Immature natural killer cell (primary cell): Measurements from ENCODE around the gene SLC38A5. TPM values are rescaled to one million over a fixed set of nuclear protein-coding genes. Genes with fewer than 3 reads are reported as not detected.
"Not testable (repeated sequence)": the region's sequence is repeated elsewhere in the genome, so short reads cannot be mapped to it uniquely, and the experiment has no call there.

Experiments
- DNase-seq, 3 donors: peaks; one replicate each; pipeline ENCODE4 v3.0.0; 2022; ENCODE audit warnings: mixed read lengths in 1 of 3
- H3K27ac Mint-ChIP-seq, 6 donors: one replicate each; pipeline ENCODE4 v1.8.0; 2020; ENCODE audit warnings: mixed read lengths in 6 of 6, mild to moderate bottlenecking in 5 of 6, inconsistent platforms in 4 of 6, moderate library complexity in 3 of 6
- H3K27me3 Mint-ChIP-seq, 3 donors: one replicate each; pipeline ENCODE4 v1.8.0; 2020 to 2021; ENCODE audit warnings: low read depth in 3 of 3, mild to moderate bottlenecking in 3 of 3, mixed read lengths in 3 of 3, moderate library complexity in 3 of 3, inconsistent platforms in 1 of 3
- H3K36me3 Mint-ChIP-seq, 3 donors: one replicate each; pipeline ENCODE4 v1.8.0; 2020; ENCODE audit warnings: mixed read lengths in 3 of 3, inconsistent platforms in 2 of 3, mild to moderate bottlenecking in 2 of 3
- H3K4me1 Mint-ChIP-seq, 2 donors: one replicate each; pipeline ENCODE4 v1.8.0; 2020; ENCODE audit warnings: inconsistent platforms in 2 of 2, mild to moderate bottlenecking in 2 of 2, mixed read lengths in 2 of 2, moderate library complexity in 1 of 2
- H3K4me3 Mint-ChIP-seq, 5 donors: one replicate each; pipeline ENCODE4 v1.8.0; 2020; ENCODE audit warnings: mild to moderate bottlenecking in 5 of 5, mixed read lengths in 5 of 5, inconsistent platforms in 3 of 5, moderate library complexity in 3 of 5
- H3K9me3 Mint-ChIP-seq, 6 donors: one replicate each; pipeline ENCODE4 v1.8.0; 2020; ENCODE audit warnings: mild to moderate bottlenecking in 6 of 6, mixed read lengths in 6 of 6, inconsistent platforms in 4 of 6, moderate library complexity in 3 of 6
- polyA plus RNA-seq, 3 donors: library from polyadenylated mRNA; unstranded; fragments of 300-500 nt; fragmentation: Illumina TruSeq; gene quantifications; one replicate each; pipeline ENCODE4 v1.2.3, GENCODE V29; 2021

Gene SLC38A5
- 10 to 100 TPM; 24.3 to 48.0 (median 26.5) TPM for polyA plus RNA-seq

GRCh38 chrX:48470110-48470832, at the start of gene SLC38A5:
SLC38A5 (minus strand) TSS chrX:48470260; CDS start chrX:48467924, 2,336 bp downstream.
- Mint-ChIP-seq H3K27ac (peak within 1 kb of the TSS; percentile 1 to 92 (median 84)), H3K4me1 (peaks cover 15 to 20% of the 10 kb centered on the region in 2 donors), H3K36me3 (peaks cover 0 to 5% (median 4%) of the 10 kb centered on the region in 3 donors), H3K9me3 (no peaks in the 10 kb centered on the region), H3K27me3 (peaks cover 0 to 6% (median 2%) of the 10 kb centered on the region in 3 donors), H3K4me3 (peak within 1 kb of the TSS; percentile 87 to 94 (median 91))
- DNase-seq, result no peak

GRCh38 chrX:48519481-48519880, 49.4 kb upstream of the SLC38A5 start:
- Mint-ChIP-seq H3K4me1 (peaks cover 20 to 25% of the 10 kb centered on the region in 2 donors), H3K27ac (peak overlapping the region in 2 of 6 donors; percentile 21 to 43)
- H3K9me3 Mint-ChIP-seq, DNase-seq, H3K36me3 Mint-ChIP-seq, H3K4me3 Mint-ChIP-seq, H3K27me3 Mint-ChIP-seq: not testable (repeated sequence)

GRCh38 chrX:48516987-48517386, 46.9 kb upstream of the SLC38A5 start:
- DNase-seq, result no peak
- no peak overlapping the region for H3K27ac Mint-ChIP-seq
- peaks cover 14 to 16% of the 10 kb centered on the region in 2 donors for H3K4me1 Mint-ChIP-seq

GRCh38 chrX:48516285-48516684, 46.2 kb upstream of the SLC38A5 start:
- no peaks in the 10 kb centered on the region for H3K9me3 Mint-ChIP-seq
- peaks cover 11 to 12% of the 10 kb centered on the region in 2 donors for H3K4me1 Mint-ChIP-seq
- peaks cover 0 to 2% (median under 1%) of the 10 kb centered on the region in 3 donors for H3K27me3 Mint-ChIP-seq
- peaks cover 0 to 5% (median 0%) of the 10 kb centered on the region in 3 donors for H3K36me3 Mint-ChIP-seq
- H3K27ac Mint-ChIP-seq, result no peak overlapping the region
- no peak for DNase-seq
- no peak overlapping the region for H3K4me3 Mint-ChIP-seq

More at GRCh38 chrX:48516987-48517386, 46.9 kb upstream of the SLC38A5 start:
- Mint-ChIP-seq H3K36me3 (peaks cover 0 to 5% (median 0%) of the 10 kb centered on the region in 3 donors), H3K27me3 (peaks cover 0 to 3% (median 3%) of the 10 kb centered on the region in 3 donors), H3K4me3 (no peak overlapping the region), H3K9me3 (no peaks in the 10 kb centered on the region)

- no peak overlapping the region for H3K27ac Mint-ChIP-seq
Measured at GRCh38 chrX:48515842-48516241, 45.8 kb upstream of the SLC38A5 start.

GRCh38 chrX:48514868-48515460, 44.9 kb upstream of the SLC38A5 start:
- H3K4me1 Mint-ChIP-seq, result peaks cover 2 to 4% of the 10 kb centered on the region in 2 donors

More at GRCh38 chrX:48515842-48516241, 45.8 kb upstream of the SLC38A5 start:
- Mint-ChIP-seq H3K4me1 (peaks cover 7 to 8% of the 10 kb centered on the region in 2 donors), H3K4me3 (no peak overlapping the region), H3K36me3 (peaks cover 0 to 5% (median 0%) of the 10 kb centered on the region in 3 donors), H3K27me3 (peaks cover 0 to 1% (median 0%) of the 10 kb centered on the region in 3 donors), H3K9me3 (no peaks in the 10 kb centered on the region)
- no peak for DNase-seq

GRCh38 chrX:48514126-48514806, 44.2 kb upstream of the SLC38A5 start:
- no peak for DNase-seq
- H3K27ac Mint-ChIP-seq, result no peak overlapping the region
- peaks cover 9 to 11% of the 10 kb centered on the region in 2 donors for H3K4me1 Mint-ChIP-seq
- peaks cover 0 to 6% (median 4%) of the 10 kb centered on the region in 3 donors for H3K27me3 Mint-ChIP-seq
- H3K4me3 Mint-ChIP-seq, result no peak overlapping the region
- H3K9me3 Mint-ChIP-seq, result no peaks in the 10 kb centered on the region
- peaks cover 0 to 5% (median 0%) of the 10 kb centered on the region in 3 donors for H3K36me3 Mint-ChIP-seq

More at GRCh38 chrX:48514868-48515460, 44.9 kb upstream of the SLC38A5 start:
- Mint-ChIP-seq H3K27ac (no peak overlapping the region), H3K4me3 (no peak overlapping the region), H3K36me3 (peaks cover 0 to 5% (median 0%) of the 10 kb centered on the region in 3 donors), H3K27me3 (peaks cover 0 to 4% (median 0%) of the 10 kb centered on the region in 3 donors), H3K9me3 (no peaks in the 10 kb centered on the region)
- DNase-seq, result no peak

GRCh38 chrX:48513670-48514069, 43.6 kb upstream of the SLC38A5 start:
- H3K36me3 Mint-ChIP-seq, result peaks cover 0 to 5% (median 0%) of the 10 kb centered on the region in 3 donors
- no peaks in the 10 kb centered on the region for H3K9me3 Mint-ChIP-seq
- H3K27me3 Mint-ChIP-seq, result peaks cover 0 to 7% (median 5%) of the 10 kb centered on the region in 3 donors
- H3K4me3 Mint-ChIP-seq, result no peak overlapping the region
- H3K27ac Mint-ChIP-seq, result no peak overlapping the region
- peaks cover 9 to 11% of the 10 kb centered on the region in 2 donors for H3K4me1 Mint-ChIP-seq
- DNase-seq, result no peak

GRCh38 chrX:48512371-48512935, 42.4 kb upstream of the SLC38A5 start:
- Mint-ChIP-seq H3K4me3 (no peak overlapping the region), H3K36me3 (peaks cover 0 to 5% (median 0%) of the 10 kb centered on the region in 3 donors), H3K27ac (peak overlapping the region in 1 of 6 donors; percentile 8), H3K4me1 (peaks cover 15% of the 10 kb centered on the region in 2 donors), H3K9me3 (no peaks in the 10 kb centered on the region), H3K27me3 (peaks cover 0 to 10% (median 5%) of the 10 kb centered on the region in 3 donors)
- no peak for DNase-seq

GRCh38 chrX:48511560-48511959, 41.5 kb upstream of the SLC38A5 start:
- no peaks in the 10 kb centered on the region for H3K9me3 Mint-ChIP-seq
- H3K27ac Mint-ChIP-seq, result no peak overlapping the region
- peaks cover 0 to 5% (median 0%) of the 10 kb centered on the region in 3 donors for H3K36me3 Mint-ChIP-seq
- no peak overlapping the region for H3K4me3 Mint-ChIP-seq
- peaks cover 0 to 10% (median 5%) of the 10 kb centered on the region in 3 donors for H3K27me3 Mint-ChIP-seq
- DNase-seq, result no peak
- H3K4me1 Mint-ChIP-seq, result peaks cover 15% of the 10 kb centered on the region in 2 donors

- peaks cover 0 to 2% (median 0%) of the 10 kb centered on the region in 3 donors for H3K36me3 Mint-ChIP-seq
- peaks cover 15% of the 10 kb centered on the region in 2 donors for H3K4me1 Mint-ChIP-seq
- H3K27ac Mint-ChIP-seq, result peak overlapping the region; percentile 68 to 90 (median 86)
- no peak for DNase-seq
- H3K4me3 Mint-ChIP-seq, result peak overlapping the region; percentile 85 to 91 (median 86)
- no peaks in the 10 kb centered on the region for H3K9me3 Mint-ChIP-seq
- H3K27me3 Mint-ChIP-seq, result peaks cover 0 to 10% (median 5%) of the 10 kb centered on the region in 3 donors
Measured at GRCh38 chrX:48509619-48510018, 39.6 kb upstream of the SLC38A5 start.

GRCh38 chrX:48509245-48509590, 39.2 kb upstream of the SLC38A5 start:
- Mint-ChIP-seq H3K27me3 (peaks cover under 1 to 10% (median 5%) of the 10 kb centered on the region in 3 donors), H3K27ac (peak overlapping the region; percentile 68 to 90 (median 86)), H3K36me3 (no peaks in the 10 kb centered on the region), H3K9me3 (no peaks in the 10 kb centered on the region), H3K4me3 (peak overlapping the region; percentile 85 to 91 (median 86)), H3K4me1 (peaks cover 15% of the 10 kb centered on the region in 2 donors)
- DNase-seq, result no peak
